Measurements from ENCODE around the gene SNX33.

GRCh38 chr15:75646944-75647364, 758 bp upstream of the SNX33 start:
- no peak for TF ChIP-seq POLR2AphosphoS5 (IDR thresholded peaks at IDR 0.05; ENCODE audit: low read depth, low read length)
- TF ChIP-seq POLR2A (IDR thresholded peaks at IDR 0.05; ENCODE audit: low read depth, low read length): no peak

Data from GM12892 (cell line).